MV-4-11 (cell line): ENCODE results near the gene WNT7B.

ENCODE experiments used
- DNase-seq: peaks from one replicate; lab custom pipeline; 2025; lab: John Stamatoyannopoulos, UW

WNT7B gene

DNA sequence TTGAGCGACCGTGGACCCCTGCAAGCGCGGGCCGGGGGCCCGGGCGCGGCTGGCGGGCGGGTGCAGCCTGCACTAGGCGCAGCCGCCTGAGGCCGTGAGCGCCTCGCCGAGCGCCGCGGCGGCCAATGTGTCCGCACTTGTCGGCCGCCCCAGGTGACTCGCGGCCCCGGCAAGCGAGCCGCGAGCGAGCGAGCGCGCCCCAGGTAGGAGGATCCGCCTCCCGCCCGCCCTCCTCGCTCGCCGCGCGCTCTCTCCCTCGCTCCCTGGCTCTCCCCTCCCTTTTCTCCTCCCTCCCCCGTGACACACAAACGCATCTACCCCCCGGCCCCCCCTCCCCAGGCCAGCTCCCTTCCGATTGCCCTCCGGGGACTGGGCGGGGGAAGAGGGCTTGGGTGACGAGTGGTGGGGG, at the start of gene WNT7B:
Gene WNT7B, minus strand, starts transcription at position 160 of the 409 bp plus-strand sequence. CDS start 408 bp downstream, outside the sequence.
- no peak for DNase-seq

DNA sequence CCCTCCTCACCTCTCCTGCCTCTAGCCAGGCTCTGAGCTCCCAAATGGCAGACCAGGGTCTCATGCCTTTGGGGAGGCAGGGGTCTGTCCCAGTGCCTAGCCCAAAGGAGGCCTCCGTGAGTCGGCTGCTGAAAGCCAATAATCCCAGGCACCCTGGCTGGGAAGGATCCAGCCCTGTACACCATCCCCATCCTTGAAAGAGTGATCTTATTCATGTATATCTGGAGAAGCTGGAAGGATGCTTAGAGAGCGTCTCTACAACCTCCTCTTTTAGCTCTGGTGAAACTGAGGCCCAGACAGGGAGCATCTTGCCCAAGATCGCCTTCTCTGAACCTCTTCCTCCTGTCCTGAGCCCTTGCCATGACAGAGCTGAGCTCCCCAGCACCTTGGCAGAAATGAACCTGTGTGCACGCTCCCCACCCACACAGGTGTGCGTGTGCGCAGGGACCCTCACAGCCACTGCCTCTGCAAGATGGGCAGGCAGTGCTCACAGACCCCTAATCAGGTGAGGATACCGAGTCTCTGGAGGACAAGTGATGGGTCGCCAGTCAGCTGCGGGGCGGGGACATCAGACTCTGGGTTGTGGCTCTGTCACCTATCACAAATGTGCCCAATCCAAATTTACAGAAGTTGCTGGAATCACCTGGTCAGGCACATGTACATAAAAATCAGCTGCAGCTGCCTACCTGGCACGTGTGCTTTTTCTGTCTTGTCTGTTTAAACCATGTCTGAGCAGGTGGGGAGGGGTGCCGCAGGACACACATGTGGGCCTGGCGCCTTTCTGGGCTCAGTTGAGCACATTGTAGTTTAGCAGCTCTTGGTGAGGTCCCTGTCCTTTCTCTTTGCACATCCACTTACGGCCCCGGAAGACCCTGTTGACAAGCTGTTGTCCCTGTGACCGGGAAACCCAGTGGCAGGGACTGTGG, 49.3 kb upstream of the WNT7B start:
- no peak for DNase-seq

DNA sequence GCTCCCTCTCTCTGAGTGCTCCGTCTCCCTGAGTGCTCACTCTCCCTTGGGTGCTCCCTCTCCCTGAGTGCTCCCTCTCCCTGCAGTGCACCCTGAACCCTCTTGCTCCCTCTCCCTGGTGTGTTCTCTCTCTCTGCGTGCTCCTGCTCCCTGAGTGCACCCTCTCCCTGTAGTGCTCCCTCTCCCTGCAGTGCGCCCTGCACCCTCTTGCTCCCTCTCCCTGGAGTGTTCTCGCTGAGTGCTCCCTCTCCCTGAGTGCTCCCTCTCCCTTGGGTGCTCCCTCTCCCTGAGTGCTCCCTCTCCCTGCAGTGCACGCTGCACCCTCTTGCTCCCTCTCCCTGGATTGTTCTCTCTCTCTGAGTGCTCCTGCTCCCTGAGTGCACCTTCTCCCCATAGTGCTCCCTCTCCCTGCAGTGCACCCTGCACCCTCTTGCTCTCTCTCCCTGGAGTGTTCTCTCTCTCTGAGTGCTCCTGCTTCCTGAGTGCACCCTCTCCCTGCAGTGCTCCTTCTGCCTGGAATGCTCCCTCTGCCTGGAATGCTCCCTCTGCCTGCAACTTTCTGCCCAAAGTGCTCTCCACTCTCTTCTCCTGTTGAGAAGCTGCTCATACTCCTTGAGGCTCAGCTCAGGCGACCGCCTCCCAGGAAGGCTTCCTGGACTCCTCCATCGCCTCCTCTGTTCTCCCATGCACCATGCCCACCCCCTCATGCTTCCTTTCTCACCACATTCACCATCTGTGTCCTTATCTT, 48.4 kb upstream of the WNT7B start:
- no peak for DNase-seq

DNA sequence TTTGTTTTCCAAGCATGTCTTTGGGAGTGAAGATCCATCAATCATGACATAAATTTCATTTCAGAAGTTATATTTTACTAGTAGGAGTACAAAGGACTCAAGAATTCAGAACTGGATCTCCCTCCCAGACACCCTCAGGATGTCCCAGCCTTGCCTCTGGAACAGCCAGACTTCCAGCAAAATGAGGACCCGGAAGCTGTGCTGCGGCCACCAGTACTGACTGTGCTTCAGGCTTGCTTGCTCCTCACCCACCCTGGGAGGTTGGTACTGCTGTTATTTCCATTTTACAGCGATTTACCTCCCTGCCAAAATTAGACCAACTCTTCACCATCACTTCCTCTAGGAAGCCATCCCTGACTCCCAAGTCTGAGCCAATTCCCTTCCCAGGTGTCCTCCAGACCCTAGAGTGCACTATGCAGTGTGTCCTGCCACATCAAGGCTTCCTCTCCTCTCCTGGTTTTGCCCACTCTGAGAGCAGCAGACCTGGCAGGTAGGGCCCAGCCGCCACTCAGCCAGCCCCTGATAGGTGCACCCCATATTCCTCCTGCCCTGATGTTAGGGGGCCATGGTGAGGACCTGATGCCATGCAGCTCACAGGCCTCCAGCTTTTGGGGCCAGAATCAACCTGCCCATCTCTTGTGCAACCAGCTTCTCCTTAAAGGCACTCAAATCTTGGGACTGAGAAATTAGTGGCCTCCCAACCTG, 47.3 kb upstream of the WNT7B start:
- no peak for DNase-seq

DNA sequence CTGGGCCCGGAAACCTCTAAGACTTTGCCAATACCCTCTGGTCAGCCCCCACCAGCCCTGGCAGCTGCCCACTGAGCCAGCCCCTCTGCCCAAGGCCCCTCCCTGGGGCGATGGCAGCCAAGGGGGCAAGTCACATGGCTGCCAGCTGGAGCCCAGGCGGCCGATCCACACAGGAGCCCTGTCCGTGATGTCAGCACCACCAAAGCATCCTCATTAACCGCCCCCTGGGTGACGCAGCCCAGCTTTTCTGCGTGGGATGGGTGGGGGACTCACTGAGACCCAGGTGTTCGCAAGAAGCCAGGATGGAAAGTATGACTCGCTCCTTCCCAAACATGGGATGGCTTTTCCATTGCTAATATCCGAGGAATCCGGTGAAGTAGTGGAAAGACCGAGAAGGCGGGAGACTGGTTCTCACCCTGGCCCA, 46.6 kb upstream of the WNT7B start:
- no peak for DNase-seq

DNA sequence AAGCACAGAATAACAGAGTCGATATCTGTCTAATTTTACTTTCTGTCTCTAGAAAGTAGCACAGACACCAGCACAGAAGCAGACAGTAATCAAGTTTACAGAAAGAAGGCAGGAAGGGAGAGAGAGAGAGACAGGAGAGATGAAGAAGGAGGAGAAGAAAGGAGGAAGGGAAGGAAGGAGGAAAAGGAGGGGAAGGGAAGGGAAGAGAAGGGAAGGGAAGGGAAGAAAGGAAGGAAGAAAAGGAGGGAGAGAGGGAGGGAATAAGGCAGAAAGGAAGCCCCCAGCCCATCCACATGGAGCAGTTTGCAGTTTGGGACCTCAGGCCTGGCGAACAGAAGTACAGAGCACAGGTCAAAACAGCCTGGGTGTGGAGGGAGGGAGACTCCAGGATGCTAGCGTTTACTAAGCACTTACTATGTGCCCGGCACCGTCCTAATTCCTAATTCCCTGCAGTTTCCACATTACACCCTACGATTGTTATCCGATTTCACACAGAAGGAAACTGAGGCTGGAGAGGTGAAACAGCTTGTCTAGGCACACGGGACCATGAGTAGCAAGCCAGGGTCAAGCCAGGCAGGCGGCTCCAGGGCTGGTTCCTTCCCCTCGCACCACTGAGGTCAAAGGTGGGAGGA, 46.0 kb upstream of the WNT7B start:
- DNase-seq: no peak

DNA sequence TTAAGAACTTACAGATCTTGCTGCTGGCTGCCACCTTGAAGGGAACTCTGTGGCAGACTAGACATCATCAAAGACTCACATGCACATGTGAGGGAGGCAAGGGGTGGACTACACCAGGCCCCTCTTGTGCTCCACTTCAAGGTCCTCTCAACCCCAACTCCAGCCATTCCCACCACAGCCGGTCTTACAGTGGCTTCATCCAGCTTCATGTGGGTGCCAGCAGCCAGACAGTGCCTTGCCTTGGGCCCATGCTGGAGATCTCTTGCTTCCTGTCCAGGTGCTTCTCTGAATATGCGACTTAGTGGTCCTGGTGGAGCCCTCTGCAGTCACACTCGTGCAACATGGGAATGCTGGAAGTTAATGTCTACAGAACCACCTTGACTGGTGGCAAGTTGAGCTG, 44.6 kb upstream of the WNT7B start:
- no peak for DNase-seq

DNA sequence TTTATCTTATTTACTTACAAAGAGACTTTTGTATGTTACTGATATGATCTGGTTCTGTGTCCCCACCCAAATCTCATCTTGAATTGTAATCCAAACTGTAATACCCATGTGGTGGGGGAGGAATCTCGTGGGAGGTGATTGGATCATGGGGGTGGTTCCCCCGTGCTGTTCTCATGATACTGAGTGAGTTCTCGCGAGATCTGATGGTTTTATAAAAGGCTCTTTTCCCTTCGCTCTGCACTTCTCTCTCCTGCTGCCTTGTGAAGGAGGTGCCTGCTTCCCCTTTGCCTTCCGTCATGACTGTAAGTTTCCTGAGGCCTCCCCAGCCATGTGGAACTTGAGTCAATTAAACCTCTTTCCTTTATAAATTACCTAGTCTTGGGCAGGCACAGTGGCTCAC, 42.4 kb upstream of the WNT7B start:
- no peak for DNase-seq

DNA sequence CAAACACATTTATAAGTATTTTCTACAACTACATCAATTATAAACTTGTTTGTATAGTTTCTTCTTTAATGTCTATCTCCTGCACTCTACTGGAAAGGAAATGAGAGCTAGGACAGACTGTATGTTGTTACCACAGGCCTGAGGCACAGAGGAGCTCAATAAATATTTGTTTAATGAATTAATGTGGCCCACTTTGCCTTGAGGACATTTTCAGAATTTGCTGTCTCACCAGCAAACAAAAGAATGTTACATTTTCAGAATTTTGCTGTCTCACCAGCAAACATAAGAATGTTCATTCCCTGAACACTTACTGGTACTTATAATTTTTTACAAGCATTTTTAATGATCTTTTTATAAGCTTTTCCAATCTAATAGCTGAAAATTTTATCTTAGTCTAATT, 41.9 kb upstream of the WNT7B start:
- DNase-seq: no peak

DNA sequence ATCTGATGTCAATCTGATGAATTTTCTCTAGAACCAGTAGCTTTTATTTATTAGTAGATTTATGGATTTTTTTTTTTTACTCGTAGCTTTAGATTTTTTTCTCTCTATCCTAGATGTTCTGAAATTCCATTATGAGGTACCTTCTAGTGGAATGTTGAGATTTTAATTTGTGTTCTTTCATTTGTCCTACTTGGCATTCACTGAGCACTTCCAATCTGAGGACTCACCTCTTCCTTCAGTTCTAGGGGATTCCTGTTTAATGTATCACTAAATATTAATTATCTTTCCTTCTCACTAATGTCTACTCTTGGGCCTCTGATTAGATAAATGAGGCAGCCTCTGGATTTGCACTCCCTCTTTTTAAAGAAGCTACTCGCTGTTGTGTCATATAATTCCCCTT, 40.2 kb upstream of the WNT7B start:
- no peak for DNase-seq

DNA sequence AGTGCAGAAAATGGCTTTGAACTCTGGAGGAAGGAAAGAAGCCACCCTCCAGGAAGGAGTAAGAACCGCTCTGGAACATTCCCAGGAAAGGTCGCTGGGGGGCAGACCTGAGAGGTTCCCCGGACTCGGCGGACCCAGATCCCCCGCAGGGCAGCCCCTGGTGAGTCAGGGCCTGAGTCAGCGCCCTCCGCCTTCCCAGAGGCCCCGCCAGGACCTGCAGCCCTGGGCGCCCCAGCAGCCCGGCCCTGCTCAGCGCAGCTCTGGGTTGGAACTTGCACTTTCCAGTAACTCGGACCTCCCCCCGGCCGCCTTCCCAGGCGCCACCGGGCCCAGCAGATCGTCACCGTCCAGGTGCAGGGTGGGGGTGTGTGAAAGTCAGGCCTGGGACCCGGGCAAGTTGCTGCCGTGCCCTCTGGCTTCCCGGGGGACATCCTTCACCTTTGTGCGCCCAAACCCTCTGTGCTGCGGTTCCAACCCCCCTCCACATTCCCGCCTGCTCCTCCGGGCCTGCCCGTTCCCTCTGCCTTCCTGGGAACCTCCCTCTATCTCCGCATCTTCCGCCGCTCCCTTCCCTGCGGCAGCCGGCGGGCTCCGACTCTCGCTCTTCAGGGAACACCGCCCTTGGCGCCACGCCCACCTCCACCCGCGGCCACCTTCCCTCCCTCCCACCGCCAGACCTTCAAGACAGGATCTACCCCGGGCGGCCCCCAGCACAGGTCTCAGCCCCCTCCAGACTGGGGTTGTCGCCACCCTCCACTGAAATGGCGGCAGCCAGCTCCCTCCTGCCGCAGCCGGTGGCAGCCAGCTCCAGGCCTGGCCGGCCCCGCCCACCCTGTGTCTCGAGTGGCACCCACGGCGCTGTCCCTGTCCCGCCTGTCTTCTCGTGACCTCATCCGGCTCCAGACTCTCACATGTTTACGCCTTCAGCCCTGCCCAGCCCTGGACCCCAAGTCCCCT, 36.8 kb upstream of the WNT7B start:
- DNase-seq: peak; percentile 91

DNA sequence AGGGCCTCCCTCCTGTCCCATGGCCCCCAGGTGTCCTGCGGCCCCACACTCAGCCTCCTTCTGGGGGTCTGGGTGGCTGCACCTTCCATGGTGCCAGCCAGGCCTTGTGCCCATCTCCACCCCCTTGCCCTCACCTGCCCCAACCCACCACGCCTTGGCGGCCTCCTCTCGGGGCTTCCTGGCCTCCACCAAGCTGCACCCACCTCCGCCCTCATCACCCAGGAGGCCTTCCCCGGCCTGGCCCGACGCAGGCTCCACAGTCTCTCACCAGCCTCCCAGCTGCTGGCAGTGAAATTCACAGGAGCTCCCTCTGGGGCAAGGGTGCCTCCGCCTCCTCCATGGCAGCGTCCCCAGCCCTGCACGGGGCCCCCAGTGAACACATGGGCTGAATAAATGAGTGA, 35.9 kb upstream of the WNT7B start:
- no peak for DNase-seq

DNA sequence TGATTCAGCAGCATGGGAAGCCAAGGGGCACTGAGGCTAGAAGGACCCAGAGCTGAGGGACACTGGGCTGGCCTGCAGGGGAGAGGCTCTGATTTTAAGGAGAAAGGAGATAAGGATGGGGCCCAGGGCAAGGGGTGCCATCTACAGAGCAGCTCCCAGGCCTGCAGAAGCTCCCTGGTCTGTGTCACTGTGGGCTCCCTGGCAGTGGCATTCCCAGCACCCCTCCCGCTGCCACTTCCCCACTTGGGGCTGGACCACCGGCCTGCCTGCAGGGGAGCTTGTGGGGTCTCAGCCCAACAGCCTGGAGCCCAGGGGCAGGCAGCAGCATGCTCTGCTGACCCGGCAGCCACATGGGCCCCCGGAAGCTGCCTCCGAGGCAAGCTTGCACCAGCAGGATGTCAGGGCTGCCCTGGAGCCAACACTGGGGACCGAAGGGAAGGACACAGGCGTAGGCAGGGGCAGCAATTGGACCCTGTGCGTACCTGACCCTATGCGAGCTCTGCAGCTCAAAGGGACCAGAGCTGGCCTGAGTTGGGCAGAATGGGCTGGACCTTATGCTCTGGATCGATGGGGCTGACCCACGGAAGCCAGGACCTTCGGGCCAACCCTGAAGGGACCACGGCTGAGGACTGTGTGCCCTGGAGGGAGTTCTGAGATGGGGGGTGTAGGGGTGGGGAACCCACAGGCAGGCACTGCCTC, 35.4 kb upstream of the WNT7B start:
- DNase-seq: no peak

DNA sequence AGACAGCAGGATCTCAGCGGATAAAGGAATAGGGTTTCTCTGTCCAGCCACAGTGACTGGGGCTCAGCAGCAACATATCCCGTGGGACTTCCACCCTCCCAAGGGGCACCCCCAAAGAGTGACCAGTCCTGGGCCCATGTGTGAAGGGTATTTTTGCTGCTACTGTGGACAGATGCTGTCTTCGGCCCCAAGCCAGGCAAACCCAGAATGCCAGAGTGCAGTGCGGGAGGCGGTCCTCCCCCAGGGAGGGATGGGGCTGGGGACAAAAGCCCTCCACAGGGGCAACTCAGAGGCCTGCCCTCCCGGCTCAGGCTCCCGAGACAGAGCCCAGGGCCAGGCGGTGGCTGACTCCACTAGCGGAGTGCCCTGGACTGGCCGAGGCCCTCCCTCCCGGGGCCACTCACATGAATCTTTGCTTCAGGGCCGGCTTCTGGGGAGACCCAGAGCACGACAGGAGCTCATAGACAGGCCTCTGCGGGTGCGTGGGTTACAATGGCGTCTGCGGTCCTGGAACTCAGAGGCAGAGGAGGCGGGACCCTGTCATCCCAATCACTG, 34.7 kb upstream of the WNT7B start:
- DNase-seq: no peak

DNA sequence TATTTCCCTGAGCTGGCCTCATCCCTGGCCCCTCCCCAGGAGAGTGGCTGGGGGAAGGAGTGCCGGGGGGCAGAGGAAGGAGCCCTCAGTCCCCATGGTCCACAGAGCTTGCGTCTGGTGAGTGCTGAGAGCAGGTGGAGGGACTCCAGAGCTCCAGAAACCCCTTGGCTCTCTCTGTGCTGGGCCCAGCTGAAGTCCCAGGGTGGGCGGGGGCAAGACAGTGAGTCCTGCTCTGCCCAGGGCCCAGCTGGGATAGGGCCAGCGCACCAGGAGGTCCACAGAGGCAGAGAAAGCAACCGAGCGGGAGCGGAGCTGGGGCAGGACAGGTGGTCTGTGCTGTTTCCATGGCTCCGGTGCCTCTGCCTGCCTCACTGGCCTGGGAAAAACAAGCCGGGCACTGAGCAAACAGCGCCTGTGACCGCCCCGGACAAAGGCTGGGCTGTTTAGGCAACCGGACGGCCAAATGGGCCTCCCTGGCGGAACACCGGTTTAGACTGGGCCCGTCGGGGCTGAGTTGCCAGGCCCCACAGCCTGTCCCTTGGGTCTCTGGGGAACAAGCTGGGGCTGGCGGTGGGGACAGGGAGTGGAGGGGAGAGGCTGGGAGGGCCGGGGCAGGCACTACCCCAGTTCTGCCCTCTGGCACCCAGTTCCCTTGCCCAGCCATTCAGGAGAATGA, 34.1 kb upstream of the WNT7B start:
- no peak for DNase-seq

DNA sequence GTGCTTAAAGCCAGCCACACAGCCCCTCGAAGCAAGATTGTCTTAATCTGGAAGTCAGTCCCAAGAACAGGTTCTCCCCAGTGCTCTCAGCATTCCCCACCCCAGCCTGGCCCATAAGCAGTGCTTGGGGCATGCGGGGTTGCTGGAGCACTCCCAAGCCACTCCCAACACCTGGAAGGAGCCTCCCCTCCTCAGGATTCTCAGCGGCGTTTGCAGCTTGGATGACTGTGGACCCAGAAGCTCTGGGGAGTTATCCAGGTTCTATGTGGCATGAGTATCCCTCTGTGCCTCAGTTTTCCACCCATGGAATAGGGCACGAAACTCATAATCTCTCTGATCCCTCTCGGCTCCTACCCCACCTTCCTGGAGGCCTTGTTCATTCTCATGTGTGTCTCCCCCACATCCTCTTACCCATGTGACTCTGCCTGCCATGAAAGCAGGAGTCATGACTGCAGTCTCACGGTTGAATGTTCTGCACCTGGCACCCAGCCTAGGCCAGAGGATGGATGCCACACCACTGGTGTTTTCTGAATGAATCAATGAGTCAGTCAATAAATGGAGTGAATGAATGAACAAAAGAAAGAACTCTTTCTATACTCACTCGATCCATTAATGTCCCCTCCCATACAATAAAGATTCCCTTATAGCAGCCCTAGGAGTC, 33.4 kb upstream of the WNT7B start:
- DNase-seq: no peak

DNA sequence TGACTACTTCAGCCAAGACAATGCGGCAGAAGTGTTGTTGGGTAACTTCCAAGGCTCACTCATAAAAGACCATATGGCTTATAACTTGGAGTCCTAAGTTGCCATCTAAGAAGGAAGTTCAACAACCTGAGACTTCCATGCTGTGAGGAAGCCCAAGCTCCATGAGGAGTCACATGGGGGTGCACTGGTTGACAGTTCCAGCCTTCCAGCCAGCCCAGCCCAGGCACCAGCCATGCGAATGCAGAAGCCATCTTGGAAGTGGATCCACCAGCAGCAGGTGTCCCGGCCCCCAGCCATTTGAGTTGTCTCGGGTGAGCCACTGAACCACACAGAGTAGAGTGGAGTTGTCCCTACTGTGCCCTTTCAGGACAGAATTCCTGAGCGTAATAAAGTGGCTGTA, 32.8 kb upstream of the WNT7B start:
- peak; percentile 15 for DNase-seq

DNA sequence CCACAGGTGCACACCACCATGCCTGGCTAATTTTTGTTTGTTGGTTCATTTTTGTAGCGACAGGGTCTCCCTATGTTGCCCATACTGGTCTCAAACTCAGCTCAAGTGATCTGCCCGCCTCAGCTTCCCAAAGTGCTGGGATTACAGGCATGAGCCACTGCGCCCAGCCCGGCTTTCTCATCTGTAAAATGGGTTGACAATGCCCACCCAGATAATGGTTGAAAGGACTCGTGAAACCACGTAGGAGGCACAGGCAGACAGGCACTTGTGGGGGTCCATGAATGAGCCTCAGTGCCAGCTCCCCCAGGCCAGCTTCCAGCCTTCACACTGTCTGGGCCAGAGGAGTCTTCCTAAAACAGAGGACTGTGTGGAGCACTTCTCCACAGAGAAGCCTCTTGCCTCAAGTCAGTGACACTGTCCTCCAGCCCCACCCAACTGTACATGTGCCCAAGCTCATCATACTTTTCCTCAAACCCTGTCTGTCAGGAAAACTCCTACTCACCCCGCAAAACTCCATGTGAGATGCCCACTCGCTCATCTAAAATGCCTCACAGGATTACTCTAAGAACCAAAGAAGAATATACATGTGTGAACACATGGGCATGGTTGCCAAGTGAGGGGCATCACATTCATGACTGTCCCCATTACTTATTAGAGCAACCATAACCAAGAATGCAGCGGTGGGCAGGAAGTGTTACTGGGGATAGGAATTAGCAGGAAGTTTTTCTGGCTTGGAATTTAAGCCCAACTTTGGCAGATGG, 32.1 kb upstream of the WNT7B start:
- no peak for DNase-seq
